GM15510 (cell line): ENCODE data around the gene B4GALT1.

ENCODE experiments used
- POLR2A ChIP-seq: IDR thresholded peaks from 3 replicates; pipeline ENCODE4 v1.6.1; 2011; ENCODE audit warnings: borderline replicate concordance; ENCODE audit not compliant: insufficient read length; ENCODE audit errors: extremely low read depth

Gene B4GALT1

DNA sequence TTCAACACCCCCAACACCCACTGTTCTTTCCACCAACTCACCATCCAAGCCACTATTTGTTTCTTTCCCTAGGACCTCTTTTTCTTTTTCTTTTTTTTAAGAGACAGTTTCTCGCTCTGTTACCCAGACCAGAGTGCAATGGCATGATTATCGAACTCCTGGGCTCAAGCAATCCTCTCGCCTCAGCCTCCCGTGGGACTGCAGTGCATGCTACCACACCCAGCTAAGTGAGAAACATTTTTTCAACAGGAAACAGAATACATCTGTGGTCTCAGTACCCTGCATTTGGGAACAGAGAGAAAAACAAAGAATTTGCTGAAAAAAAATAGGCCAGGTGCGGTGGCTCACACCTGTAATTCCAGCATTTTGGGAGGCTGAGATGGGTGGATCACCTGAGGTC lies 24.6 kb downstream of the B4GALT1 start:
- TF ChIP-seq POLR2A = no peak

- peak; percentile 16 for TF ChIP-seq POLR2A
Measured at GRCh38 chr9:33140401-33141360, 26.5 kb downstream of the B4GALT1 start.

DNA sequence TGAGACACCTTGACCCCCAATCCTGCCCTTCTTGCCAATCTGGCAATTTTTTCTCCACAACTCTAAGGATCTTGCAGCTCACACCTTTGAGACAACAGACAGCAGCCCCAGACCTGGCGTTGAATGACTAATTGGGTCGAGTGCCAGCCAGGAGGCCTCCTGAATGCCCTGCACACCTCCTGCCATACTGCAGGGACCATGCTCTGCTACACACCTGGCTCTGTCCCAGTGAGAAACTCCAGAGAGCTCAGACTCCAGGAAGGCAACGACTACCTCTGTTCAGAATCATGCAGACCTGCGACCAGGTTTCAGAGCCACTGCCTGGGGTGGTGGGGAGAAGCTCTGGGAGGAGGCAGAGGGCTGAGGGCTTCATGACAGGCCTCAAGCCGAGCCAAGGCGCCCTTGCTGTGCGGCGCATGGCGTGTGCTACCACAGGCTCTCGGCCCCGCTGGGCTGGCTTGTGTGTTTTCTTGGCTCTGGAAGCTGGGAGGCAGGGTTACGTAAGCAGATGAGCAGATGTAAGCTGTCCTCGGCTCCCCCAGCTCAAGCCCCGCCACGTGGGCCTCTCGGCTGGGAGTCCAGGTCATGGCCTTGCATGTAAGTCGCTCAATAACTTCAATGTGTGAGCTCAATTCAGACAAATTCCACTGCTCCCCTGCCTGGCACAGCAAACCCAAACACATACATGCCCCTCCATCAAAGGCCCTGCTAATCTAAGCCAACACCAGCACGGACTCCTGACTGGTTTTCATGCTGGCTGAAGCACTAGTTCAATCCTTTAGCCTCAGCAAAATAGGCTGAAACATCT lies 27.5 kb downstream of the B4GALT1 start:
- TF ChIP-seq POLR2A = no peak

- TF ChIP-seq POLR2A = no peak
Measured at GRCh38 chr9:33138768-33139167, 28.4 kb downstream of the B4GALT1 start.

GRCh38 chr9:33137781-33138264 lies 29.3 kb downstream of the B4GALT1 start:
- no peak for TF ChIP-seq POLR2A

DNA sequence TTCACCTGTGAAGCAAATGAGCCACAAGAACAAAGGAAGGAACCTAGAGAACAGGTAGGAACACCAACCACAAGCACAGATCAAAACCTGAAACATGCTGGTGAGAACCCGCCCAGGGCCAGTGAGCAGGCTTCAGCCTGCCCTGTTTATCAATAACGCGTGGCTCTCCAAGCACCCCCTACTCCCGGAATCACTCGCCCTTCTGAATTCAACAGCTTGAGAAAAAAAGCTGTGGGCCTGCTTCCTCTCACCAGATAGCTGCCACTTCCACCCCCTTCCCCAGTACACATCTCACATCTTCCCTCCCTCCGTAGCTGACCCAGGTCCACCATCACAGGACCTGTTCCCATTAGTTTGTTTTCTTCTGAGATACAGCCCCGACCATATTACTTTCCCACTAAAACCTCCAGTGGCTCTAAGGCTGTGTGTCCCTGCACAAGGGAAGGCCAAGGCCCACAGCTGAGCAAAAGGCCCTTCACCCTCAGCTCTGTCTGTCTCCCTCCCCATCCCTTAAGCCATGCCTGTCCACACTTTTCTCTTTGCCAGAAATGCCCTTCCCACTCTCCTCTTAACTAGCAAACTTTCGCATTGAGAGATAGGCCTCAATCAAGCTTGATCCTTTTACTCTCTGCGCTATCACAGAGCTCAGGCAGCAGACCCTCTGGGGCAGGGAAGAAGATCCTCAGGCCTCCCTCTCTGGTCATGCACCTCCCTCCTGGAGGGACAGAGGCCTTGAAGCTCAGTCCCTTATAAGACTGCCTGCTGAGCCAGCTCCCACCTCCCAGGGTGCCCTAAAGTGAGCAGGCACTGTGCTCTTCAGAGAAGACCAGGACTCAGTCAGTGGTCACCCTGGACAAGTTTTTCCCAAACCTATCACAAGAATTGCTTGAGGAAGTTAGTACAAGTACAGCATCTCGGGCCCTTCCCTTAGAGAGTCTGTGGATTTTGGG lies 30.1 kb downstream of the B4GALT1 start:
- TF ChIP-seq POLR2A = no peak

DNA sequence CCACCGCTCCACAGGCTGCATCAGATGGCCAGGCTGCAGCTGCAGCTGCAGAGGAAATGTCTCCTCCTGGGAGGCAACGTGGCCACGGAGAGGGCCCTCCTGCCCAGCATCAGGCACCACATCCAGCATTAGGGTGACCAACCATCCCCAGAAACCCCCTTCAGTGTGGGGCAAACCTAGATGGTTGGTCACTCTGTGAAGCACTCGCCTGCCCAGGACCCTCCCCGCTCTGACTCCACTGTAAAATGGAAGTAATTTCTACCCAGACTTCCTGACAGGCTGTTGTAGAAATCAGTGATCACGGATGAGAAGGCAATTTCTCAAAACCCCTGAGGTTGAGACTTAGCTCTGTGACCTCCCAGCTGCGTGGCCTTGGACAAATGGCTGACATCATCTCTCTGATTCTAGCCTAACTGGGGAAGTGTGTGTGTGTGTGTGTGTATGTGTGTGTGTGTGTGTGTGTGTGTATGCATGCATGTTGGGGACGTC lies 31.6 kb downstream of the B4GALT1 start:
- no peak for TF ChIP-seq POLR2A

DNA sequence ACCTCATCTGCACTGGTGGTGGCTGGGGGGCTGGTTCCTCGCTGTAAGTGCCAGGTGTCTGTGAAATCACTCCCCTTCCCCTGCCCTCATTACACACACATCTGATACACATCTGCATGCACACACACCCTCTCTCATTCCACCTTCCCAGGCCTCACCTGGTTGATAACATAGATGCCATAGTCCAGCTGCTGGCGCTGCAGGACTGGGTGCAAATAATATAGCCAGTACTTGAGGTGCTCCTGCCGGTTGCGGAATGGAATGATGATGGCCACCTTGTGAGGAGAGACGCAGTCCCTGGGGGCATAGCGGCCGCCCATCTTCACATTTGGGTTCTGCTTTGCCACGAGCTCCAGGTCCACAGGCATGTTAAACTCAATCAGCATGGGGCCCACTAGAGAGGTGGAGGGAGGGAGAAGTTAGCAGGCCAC lies 32.1 kb downstream of the B4GALT1 start:
- TF ChIP-seq POLR2A = no peak

DNA sequence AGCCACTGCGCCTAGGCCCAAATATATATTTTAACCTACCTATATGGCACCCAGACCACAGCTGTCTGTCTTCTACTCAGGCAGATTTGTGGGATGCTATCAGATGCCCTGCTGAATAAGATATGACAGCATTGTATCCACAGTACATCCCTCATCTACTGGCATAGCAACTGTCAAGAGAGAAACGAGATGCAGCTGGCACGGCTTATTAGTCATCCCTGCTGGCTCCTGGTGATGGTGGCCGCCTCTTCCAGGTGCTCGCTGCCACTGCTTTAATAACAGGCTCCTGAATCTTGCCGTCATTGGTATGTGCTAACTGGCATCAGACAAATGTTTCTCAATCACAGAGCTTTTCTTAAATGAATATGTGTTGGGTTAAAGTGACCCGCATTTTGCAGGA lies 34.0 kb downstream of the B4GALT1 start:
- TF ChIP-seq POLR2A = no peak

DNA sequence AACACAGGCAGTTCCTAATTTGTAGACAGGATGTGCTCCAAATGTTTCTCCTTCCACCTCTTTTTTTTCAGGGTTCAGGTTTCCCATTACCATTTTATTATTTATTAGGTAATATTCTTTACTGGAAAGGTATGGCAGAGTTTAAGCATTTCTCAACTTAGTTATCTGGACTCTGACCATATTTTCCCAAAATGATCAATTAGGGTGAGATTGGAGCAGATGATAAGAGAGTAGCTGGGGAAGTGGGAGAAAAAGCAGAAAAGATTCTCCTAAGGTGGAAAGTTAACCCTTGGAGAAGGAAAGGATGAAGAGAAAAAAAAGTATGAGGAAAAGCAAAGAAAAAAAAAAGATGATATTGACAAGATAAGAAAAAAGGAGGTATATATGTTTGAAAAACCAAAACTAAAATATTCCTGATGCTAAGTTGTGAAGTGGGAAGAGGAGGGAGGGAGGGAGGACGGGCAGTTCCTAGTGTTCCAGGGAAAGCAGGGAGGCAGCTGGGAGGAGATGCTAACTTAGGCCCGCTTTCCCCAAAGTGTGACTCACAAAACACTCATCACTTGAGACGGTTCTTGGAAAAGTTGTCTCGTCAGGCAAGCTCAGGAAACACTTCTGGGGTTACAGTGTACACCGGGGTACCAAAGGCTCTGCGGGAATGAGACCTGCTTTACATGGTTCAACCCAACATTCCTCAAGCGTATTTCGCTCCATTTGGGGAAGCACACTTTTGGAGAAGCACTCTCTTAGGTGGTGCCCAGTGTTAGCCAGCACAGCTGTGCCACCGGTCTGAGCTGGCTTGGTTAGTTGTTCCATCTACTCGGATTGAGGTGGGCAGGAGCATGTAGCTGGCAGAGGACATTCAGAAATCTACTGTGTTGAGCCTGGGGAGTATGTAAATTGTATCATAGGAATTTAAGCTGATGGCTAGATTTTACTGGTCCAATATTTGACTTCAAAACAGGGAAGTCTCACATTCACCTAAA lies 35.1 kb downstream of the B4GALT1 start:
- TF ChIP-seq POLR2A = no peak

GRCh38 chr9:33130961-33131789 lies 36.0 kb downstream of the B4GALT1 start:
- no peak for TF ChIP-seq POLR2A
